ENCODE measurements around the gene RPE.

- TF ChIP-seq, protein P1, sequence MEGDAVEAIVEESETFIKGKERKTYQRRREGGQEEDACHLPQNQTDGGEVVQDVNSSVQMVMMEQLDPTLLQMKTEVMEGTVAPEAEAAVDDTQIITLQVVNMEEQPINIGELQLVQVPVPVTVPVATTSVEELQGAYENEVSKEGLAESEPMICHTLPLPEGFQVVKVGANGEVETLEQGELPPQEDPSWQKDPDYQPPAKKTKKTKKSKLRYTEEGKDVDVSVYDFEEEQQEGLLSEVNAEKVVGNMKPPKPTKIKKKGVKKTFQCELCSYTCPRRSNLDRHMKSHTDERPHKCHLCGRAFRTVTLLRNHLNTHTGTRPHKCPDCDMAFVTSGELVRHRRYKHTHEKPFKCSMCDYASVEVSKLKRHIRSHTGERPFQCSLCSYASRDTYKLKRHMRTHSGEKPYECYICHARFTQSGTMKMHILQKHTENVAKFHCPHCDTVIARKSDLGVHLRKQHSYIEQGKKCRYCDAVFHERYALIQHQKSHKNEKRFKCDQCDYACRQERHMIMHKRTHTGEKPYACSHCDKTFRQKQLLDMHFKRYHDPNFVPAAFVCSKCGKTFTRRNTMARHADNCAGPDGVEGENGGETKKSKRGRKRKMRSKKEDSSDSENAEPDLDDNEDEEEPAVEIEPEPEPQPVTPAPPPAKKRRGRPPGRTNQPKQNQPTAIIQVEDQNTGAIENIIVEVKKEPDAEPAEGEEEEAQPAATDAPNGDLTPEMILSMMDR (IDR thresholded peaks at IDR 0.05) = no peak
- no peak for TF ChIP-seq POLR2A (IDR thresholded peaks at IDR 0.05)
These were observed 27.9 kb upstream of the RPE start for GRCh38 chr2:209974576-209974975.
